ENCODE results near the gene MIAT.

Gene MIAT

DNA sequence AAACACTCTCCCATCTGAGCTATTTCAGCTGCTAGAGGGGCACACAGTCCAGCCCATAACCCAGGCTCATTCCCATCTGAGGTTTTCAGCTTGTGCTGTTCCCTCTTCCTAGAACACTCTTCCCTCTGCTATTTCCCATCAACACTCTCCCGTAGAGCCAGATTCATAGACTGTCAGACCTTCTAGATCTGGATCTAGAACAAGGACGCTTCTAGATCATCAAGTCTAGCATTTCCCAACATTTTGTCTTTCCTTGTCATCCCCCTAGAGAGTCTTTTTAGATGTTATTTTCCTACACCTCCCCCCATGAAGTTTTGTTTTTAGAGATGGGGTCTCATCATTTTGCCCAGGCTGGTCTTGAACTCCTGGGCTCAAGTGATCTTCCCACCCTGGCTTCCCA is 22.3 kb upstream of the MIAT start:
- Histone ChIP-seq H3K9me3 (ENCODE audit: control insufficient read depth, low read length) (no peaks in the 10 kb centered on the region), H3K9ac (ENCODE audit: low read length) (no peak overlapping the region), H3K27me3 (ENCODE audit: control insufficient read depth, insufficient read depth, low read length) (no peaks in the 10 kb centered on the region), H3K4me3 (ENCODE audit: low read length) (no peak overlapping the region), H3K4me1 (ENCODE audit: control insufficient read depth, insufficient read depth, low read length) (no peaks in the 10 kb centered on the region), H3K36me3 (ENCODE audit: control insufficient read depth, insufficient read depth, low read length) (no peaks in the 10 kb centered on the region)

DNA sequence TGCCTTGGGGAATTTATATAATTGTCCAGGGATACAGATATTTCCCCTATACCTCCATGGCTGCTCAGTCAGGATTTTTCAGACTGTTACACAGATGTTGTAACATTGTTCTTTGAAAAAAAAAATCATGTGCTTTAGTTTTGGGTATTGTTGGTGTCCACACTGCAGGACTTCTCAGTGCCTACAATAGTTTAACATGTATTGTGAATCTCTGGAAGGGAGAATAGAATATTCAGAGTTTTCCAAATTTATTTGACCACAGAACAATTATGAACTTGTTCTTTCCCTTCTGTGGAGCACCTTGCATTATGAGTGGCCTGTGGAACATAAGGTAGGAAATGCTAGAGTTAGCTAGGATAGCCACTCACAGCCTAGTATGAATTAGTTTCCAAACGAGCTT is 21.1 kb upstream of the MIAT start:
- Histone ChIP-seq H3K27me3 (ENCODE audit: control insufficient read depth, insufficient read depth, low read length) (no peaks in the 10 kb centered on the region), H3K9me3 (ENCODE audit: control insufficient read depth, low read length) (no peaks in the 10 kb centered on the region), H3K9ac (ENCODE audit: low read length) (no peak overlapping the region), H3K36me3 (ENCODE audit: control insufficient read depth, insufficient read depth, low read length) (no peaks in the 10 kb centered on the region), H3K4me3 (ENCODE audit: low read length) (no peak overlapping the region), H3K4me1 (ENCODE audit: control insufficient read depth, insufficient read depth, low read length) (no peaks in the 10 kb centered on the region)

DNA sequence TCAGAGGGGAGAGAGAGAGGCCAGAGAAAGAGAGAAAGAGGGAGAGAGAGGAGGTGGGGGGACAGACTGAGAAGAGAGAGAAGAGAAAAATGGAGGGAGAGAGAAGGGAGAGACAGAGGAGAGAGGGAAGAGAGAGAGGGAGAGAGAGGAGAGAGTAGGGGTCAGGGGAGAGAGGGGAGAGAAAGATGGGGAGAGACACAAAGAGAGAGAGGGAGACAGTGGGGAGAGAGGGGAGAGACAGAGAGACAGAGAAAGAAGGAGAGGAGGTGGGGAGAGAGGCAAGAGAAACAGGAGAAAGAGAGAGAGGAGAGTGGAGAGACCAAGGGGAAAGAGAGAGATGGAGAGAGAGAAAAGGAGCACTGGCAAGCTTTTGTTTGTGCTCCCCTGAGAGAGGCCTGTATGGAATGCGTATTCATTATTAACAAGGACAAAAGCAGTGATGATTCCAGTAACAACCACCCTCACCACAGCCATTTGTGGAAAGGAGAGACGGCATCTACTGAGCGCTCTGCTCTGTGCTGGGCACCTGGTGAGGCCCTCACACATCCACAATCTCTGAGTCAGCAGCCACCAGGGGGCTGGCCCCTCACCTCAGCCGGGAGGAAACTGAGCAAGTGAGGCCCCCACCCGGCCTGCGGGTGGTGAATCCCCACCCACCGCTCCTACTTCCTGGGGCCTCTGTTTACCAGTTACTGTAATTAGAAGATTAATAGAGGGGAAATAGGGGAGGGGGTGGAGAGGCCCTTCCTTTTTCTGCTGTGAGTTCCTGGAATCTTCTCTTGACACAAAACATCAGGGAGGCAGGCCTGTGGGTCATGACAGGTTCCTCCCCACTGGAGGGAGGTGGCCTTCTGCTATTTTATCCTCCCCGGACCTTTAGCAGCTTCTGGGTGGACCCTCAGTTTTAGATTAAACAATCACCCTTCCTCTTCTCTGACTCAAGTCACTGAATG is 14.6 kb upstream of the MIAT start:
- no peak overlapping the region for H3K4me3 ChIP-seq (ENCODE audit: low read length)
- peaks cover 10% of the 10 kb centered on the region for H3K4me1 ChIP-seq (ENCODE audit: control insufficient read depth, insufficient read depth, low read length)
- H3K36me3 ChIP-seq (ENCODE audit: control insufficient read depth, insufficient read depth, low read length): no peaks in the 10 kb centered on the region
- no peaks in the 10 kb centered on the region for H3K9me3 ChIP-seq (ENCODE audit: control insufficient read depth, low read length)
- no peak overlapping the region for H3K9ac ChIP-seq (ENCODE audit: low read length)
- H3K27me3 ChIP-seq (ENCODE audit: control insufficient read depth, insufficient read depth, low read length): peaks cover 16% of the 10 kb centered on the region

DNA sequence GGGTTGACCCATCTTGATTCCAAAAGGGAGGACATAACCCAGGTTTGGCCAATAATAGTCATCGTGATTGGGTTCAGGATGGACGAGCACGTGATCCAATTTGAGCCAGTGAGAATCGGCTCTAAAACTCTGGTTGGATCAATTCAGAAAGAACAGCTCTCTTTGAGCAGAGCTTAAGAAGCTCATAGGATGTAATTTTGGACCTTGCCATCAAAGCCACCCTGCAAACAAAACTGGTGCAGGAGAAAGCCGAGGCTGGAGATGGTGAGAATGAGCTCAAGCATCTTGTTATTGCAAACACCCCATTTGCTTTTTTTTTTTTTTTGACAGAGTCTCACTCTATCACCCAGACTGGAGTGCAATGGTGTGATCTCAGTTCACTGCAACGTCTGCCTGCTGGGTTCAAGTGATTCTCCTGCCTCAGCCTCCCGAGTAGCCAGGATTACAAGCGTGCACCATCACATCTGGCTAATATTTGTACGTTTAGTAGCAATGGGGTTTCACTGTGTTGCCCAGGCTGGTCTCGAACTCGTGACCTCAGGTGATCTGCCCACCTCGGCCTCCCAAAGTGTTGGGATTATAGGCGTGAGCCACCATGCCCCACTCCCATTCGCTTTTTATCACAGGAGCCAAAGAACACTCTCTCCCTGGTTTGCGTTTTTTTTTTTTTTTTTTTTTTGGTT is 13.8 kb upstream of the MIAT start:
- H3K4me3 ChIP-seq (ENCODE audit: low read length): no peak overlapping the region
- no peak overlapping the region for H3K9ac ChIP-seq (ENCODE audit: low read length)
- H3K9me3 ChIP-seq (ENCODE audit: control insufficient read depth, low read length): no peaks in the 10 kb centered on the region
- peaks cover 10% of the 10 kb centered on the region for H3K4me1 ChIP-seq (ENCODE audit: control insufficient read depth, insufficient read depth, low read length)
- no peaks in the 10 kb centered on the region for H3K36me3 ChIP-seq (ENCODE audit: control insufficient read depth, insufficient read depth, low read length)
- H3K27me3 ChIP-seq (ENCODE audit: control insufficient read depth, insufficient read depth, low read length): peaks cover 24% of the 10 kb centered on the region

DNA sequence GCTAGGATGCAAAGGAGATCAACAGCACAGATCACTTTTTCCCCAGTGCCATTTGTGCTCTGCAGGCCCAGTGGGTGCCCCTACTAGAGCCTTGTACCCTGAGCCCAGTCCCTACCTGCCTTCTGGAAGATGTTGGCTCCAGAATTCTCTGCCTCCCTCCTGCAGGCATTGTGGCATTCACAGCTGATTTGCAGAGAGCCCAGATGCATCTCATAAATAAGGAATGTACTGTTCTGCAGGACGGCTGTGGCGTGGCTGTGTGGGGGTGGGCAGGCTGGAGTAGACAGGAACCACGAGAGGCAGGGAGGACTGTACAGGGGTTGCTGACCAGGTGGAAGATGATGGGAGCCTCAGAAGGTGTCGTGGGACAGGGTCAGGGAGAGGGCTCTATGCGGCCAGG is 11.2 kb upstream of the MIAT start:
- H3K9ac ChIP-seq (ENCODE audit: low read length): no peak overlapping the region

DNA sequence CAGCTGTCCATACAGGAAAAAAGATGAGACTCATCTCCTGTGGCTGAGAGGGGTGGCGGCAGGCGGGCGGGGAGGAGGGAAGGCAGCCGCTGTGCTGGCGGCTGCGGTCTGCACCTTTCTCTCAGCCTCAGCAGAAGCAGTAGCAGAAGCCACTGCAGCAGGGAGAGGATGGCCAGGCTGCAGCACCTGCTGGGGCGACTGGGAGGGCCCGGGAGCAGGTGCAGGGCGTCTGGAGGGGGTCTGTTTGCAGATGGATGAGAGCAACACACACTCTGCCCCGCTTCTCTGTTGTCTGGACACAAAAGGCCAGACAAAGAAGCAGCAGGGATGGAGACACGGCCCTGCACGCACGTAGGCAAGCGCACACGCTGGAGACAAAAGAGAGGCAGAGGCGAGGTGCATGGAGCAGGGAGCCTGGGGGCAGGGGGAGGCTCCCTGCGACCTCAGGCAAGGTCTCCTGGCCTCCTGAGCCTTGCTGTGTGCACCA is 9.3 kb upstream of the MIAT start:
- no peaks in the 10 kb centered on the region for H3K9me3 ChIP-seq (ENCODE audit: control insufficient read depth, low read length)
- H3K4me1 ChIP-seq (ENCODE audit: control insufficient read depth, insufficient read depth, low read length): peaks cover 10% of the 10 kb centered on the region
- no peak overlapping the region for H3K9ac ChIP-seq (ENCODE audit: low read length)
- H3K36me3 ChIP-seq (ENCODE audit: control insufficient read depth, insufficient read depth, low read length): no peaks in the 10 kb centered on the region
- H3K27me3 ChIP-seq (ENCODE audit: control insufficient read depth, insufficient read depth, low read length): peaks cover 24% of the 10 kb centered on the region
- H3K4me3 ChIP-seq (ENCODE audit: low read length): no peak overlapping the region

More for the DNA sequence above, 11.2 kb upstream of the MIAT start:
- Histone ChIP-seq H3K36me3 (ENCODE audit: control insufficient read depth, insufficient read depth, low read length) (no peaks in the 10 kb centered on the region), H3K4me1 (ENCODE audit: control insufficient read depth, insufficient read depth, low read length) (peaks cover 10% of the 10 kb centered on the region), H3K4me3 (ENCODE audit: low read length) (no peak overlapping the region), H3K27me3 (ENCODE audit: control insufficient read depth, insufficient read depth, low read length) (peaks cover 24% of the 10 kb centered on the region), H3K9me3 (ENCODE audit: control insufficient read depth, low read length) (no peaks in the 10 kb centered on the region)

DNA sequence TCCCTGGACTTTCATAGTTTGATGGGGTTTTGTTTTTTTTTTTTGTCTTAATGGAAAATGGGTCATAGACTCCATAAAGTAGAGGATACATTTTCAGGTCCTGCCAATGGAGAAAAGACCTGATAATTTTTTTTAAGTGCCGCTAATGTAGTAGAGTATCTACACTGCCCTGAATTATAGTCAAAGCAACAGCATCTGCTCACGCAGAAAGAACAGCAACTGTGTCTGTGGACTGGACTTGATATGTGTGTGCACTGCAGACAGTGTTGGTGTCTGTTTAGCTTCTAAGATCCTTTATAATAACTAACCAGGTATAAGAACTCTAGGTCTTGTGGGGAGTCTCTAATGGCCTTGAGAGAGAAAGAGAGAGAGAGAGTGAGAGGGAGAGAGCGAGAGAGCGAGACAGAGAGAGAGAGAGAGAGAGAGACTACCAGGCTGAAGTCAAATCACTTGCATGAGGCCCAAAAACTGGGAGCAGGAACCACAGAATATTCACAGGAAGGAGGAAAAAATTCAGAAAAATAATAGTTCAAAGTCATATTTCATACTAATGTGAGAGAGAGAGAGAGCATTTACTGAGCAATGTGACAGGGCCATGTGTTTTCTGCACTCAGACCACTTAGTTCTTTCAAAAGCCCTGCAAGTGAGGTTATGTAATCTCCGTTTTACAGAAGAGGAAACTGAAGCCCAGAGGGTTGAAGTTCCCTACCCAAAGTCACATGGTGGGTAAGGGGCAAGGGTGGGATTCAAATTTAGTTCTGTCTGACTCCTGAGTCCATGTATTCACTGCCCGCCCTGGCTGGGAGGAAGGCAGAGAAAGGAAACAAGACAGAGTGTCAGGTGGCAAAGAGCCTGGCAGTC is 8.6 kb upstream of the MIAT start:
- Histone ChIP-seq H3K36me3 (ENCODE audit: control insufficient read depth, insufficient read depth, low read length) (no peaks in the 10 kb centered on the region), H3K4me3 (ENCODE audit: low read length) (no peak overlapping the region), H3K9ac (ENCODE audit: low read length) (no peak overlapping the region), H3K27me3 (ENCODE audit: control insufficient read depth, insufficient read depth, low read length) (peaks cover 29% of the 10 kb centered on the region), H3K4me1 (ENCODE audit: control insufficient read depth, insufficient read depth, low read length) (peaks cover 10% of the 10 kb centered on the region), H3K9me3 (ENCODE audit: control insufficient read depth, low read length) (no peaks in the 10 kb centered on the region)

DNA sequence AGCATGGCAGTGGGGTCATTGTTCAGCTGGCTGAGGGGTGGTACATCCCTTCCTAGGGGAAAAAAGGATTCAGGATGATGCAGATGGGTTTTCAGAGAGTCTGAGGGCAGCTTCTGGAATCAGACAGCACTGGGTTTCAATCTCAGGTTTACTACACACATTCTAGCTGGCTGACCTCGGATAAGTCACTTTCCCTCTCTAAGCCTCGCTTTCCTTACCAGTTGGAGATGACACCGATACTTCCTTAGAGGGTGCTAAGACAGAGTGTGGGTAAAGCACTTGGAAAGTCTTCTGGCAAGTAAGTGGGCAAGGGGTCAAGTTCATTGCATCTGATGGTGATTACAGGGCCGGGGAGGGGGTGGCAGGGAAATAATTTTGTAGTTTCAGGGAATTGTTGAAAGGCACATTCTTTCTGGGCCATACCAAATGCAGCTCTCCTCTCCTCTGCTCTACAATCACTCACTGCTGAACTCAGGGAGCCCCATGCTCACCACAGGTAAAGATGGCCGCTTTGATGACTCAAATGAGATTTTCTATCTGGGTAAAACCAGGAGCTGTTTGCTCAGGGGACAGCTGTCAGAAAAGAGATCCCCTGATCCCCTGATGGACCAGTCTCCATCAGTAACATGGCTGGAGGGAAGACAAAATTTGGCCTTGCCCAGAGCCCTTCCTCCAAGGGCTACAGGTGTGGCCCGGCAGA is 6.5 kb upstream of the MIAT start:
- no peak overlapping the region for H3K9ac ChIP-seq (ENCODE audit: low read length)
- no peak overlapping the region for H3K4me3 ChIP-seq (ENCODE audit: low read length)
- no peaks in the 10 kb centered on the region for H3K9me3 ChIP-seq (ENCODE audit: control insufficient read depth, low read length)
- no peaks in the 10 kb centered on the region for H3K36me3 ChIP-seq (ENCODE audit: control insufficient read depth, insufficient read depth, low read length)
- H3K4me1 ChIP-seq (ENCODE audit: control insufficient read depth, insufficient read depth, low read length): no peaks in the 10 kb centered on the region
- H3K27me3 ChIP-seq (ENCODE audit: control insufficient read depth, insufficient read depth, low read length): peaks cover 29% of the 10 kb centered on the region

DNA sequence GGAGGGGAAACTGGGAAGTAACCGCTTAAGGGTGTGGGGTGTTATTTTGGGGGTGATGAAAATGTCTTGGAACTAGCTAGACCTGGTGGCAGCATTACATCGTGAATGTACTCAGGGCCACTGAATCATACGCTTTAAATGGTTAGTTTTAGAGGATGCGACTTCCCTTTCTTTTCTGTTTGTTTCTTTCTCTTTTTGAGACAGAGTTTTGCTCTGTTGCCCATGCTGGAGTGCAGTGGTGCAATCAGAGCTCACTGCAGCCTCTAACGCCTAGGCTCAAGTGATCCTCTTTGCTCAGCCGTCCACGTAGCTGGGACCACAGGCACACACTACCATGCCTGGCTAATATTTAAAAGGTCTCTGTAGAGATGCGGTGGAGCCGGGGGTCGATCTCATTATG is 5.6 kb upstream of the MIAT start:
- Histone ChIP-seq H3K4me1 (ENCODE audit: control insufficient read depth, insufficient read depth, low read length) (peaks cover under 1% of the 10 kb centered on the region), H3K9ac (ENCODE audit: low read length) (no peak overlapping the region), H3K27me3 (ENCODE audit: control insufficient read depth, insufficient read depth, low read length) (peaks cover 26% of the 10 kb centered on the region), H3K9me3 (ENCODE audit: control insufficient read depth, low read length) (no peaks in the 10 kb centered on the region), H3K36me3 (ENCODE audit: control insufficient read depth, insufficient read depth, low read length) (no peaks in the 10 kb centered on the region), H3K4me3 (ENCODE audit: low read length) (no peak overlapping the region)

DNA sequence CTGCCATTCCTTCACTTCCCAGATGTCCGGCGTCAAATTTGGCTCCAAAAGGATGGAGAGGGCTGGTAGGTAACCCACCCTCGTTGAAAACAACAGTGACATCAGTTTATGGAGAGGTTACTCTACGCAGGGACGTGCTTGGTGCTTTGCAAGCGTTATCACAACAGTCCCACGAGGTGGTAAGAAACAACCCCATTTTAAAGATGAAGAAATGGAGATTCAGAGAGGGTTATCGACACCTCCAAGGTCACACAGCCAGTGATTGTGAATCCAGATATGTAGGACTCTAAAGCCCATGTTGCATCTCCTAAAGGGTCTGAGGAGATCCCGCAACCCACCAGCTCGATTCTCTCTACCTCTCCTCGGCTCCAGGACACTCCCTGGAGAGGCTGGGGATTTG is 773 bp downstream of the MIAT start:
- Histone ChIP-seq H3K27me3 (ENCODE audit: control insufficient read depth, insufficient read depth, low read length) (peaks cover 43% of the 10 kb centered on the region), H3K9ac (ENCODE audit: low read length) (no peak overlapping the region), H3K36me3 (ENCODE audit: control insufficient read depth, insufficient read depth, low read length) (no peaks in the 10 kb centered on the region), H3K4me3 (ENCODE audit: low read length) (no peak overlapping the region), H3K4me1 (ENCODE audit: control insufficient read depth, insufficient read depth, low read length) (peaks cover 18% of the 10 kb centered on the region), H3K9me3 (ENCODE audit: control insufficient read depth, low read length) (no peaks in the 10 kb centered on the region)

DNA sequence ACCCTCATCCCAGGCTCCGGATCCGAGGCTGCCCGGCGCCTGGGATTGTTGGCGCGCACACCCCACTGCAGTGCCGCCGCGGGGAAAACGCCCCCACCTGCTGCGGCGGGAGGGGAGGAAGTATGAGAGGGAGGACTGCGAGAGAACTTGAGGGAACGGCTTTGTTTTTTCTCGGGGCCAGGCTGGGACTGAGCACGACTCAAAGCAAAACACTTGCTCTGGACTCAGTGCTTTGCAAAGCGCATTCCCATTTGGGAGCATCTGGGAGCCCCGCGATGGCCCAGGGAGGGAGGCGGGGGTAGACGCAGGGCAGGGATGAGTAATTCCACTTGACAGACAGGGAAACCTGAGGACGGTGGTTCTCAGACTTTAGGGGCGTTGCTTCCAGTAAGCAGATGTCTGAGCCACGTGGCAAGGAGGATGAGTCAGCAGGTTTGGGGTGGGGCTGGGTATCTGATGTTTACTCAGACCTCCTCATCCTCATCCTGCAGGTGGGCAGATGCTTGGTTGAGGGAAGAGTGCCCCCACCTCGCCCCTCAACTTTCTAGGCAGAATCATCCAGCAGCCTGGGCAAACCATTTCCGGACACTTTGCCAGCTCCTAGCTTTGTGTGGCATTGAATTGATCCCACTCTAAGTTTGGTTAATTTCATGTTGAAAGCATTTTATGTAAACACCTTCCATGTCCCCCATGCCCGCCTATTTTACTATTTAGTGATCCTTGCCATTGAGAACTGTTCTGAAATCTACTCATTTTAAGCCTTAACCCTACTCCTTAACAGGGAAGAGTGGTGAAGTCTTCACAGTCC is 1.5 kb downstream of the MIAT start:
- Histone ChIP-seq H3K9me3 (ENCODE audit: control insufficient read depth, low read length) (no peaks in the 10 kb centered on the region), H3K9ac (ENCODE audit: low read length) (no peak overlapping the region), H3K4me3 (ENCODE audit: low read length) (no peak overlapping the region), H3K36me3 (ENCODE audit: control insufficient read depth, insufficient read depth, low read length) (no peaks in the 10 kb centered on the region), H3K27me3 (ENCODE audit: control insufficient read depth, insufficient read depth, low read length) (peaks cover 40% of the 10 kb centered on the region), H3K4me1 (ENCODE audit: control insufficient read depth, insufficient read depth, low read length) (peaks cover 18% of the 10 kb centered on the region)

Measured in mucosa of stomach (tissue), 1 donor.